Cardiac septum (tissue), 1 donor: Measurements from ENCODE around the gene ONECUT1. TPM values are rescaled to one million over a fixed set of nuclear protein-coding genes. Genes with fewer than 3 reads are reported as not detected.

ENCODE experiments used
- DNase-seq: peaks from one replicate; pipeline ENCODE4 v3.0.0-alpha.2; 2020; ENCODE audit warnings: low spot score
- intact Hi-C: fragments of 100-400 bp; cut with DNase I; formaldehyde crosslinking; loops from one replicate; pipeline ENCODE4 v1.14.0; 2022
- total RNA-seq: library from RNA; stranded (reverse); fragmentation: NEBNext Ultra II Directional; extraction: Animal tissue kit (Norgen Biotek cat#: 25700); gene quantifications from one replicate; pipeline ENCODE4 v1.2.1, GENCODE V29; 2021
- donor health status: DM: no; HTN: no; CAD: no.

The ONECUT1 gene
- total RNA-seq, 1 donor from 2014 or later, result not detected

- DNase-seq, result no peak
- intact Hi-C loops, result loop anchor here (5.0 to 10.0 kb wide), 2 partner anchors 410 to 932 kb away; no protein-coding TSS in a partner anchor
Observed at GRCh38 chr15:52784799-52785671, 5.1 kb downstream of the ONECUT1 start.

- no peak for DNase-seq
- intact Hi-C loops, result loop anchor here (5.0 to 10.0 kb wide), 2 partner anchors 411 to 933 kb away; no protein-coding TSS in a partner anchor
Observed at GRCh38 chr15:52783929-52784798, 6.0 kb downstream of the ONECUT1 start.

- DNase-seq, result no peak
- intact Hi-C loops, result loop anchor here (5.0 to 10.0 kb wide), 2 partner anchors 411 to 934 kb away; no protein-coding TSS in a partner anchor
Observed at GRCh38 chr15:52783191-52783829, 6.8 kb downstream of the ONECUT1 start.

- intact Hi-C loops, result loop anchor here (5.0 to 10.0 kb wide), 2 partner anchors 412 to 935 kb away; no protein-coding TSS in a partner anchor
Observed at GRCh38 chr15:52782514-52782913, 7.6 kb downstream of the ONECUT1 start.

GRCh38 chr15:52780172-52780980 lies 9.8 kb downstream of the ONECUT1 start:
- DNase-seq, result no peak
- intact Hi-C loops, result loop anchor here (5.0 to 10.0 kb wide), 2 partner anchors 414 to 937 kb away; no protein-coding TSS in a partner anchor

More at GRCh38 chr15:52782514-52782913, 7.6 kb downstream of the ONECUT1 start:
- no peak for DNase-seq

- no peak for DNase-seq
- intact Hi-C loops, result no loop called here
Observed at GRCh38 chr15:52778457-52778856, 11.7 kb downstream of the ONECUT1 start.

- intact Hi-C loops, result no loop called here
- DNase-seq, result no peak
Observed at GRCh38 chr15:52772766-52773165, 17.4 kb downstream of the ONECUT1 start.

- intact Hi-C loops, result no loop called here
- no peak for DNase-seq
Observed at GRCh38 chr15:52765785-52766184, 24.4 kb downstream of the ONECUT1 start.

GRCh38 chr15:52764731-52765130 lies 25.4 kb downstream of the ONECUT1 start:
- intact Hi-C loops, result no loop called here
- no peak for DNase-seq

GRCh38 chr15:52762621-52763020 lies 27.5 kb downstream of the ONECUT1 start:
- intact Hi-C loops, result no loop called here
- no peak for DNase-seq

- DNase-seq, result no peak
- intact Hi-C loops, result no loop called here
Observed at GRCh38 chr15:52760562-52760961, 29.6 kb downstream of the ONECUT1 start.

GRCh38 chr15:52759969-52760368 lies 30.2 kb downstream of the ONECUT1 start:
- no peak for DNase-seq
- intact Hi-C loops, result no loop called here

GRCh38 chr15:52757496-52757895 lies 32.6 kb downstream of the ONECUT1 start:
- no peak for DNase-seq
- intact Hi-C loops, result no loop called here

- no peak for DNase-seq
- intact Hi-C loops, result no loop called here
Observed at GRCh38 chr15:52751522-52751921, 38.6 kb downstream of the ONECUT1 start.

- intact Hi-C loops, result no loop called here
- DNase-seq, result no peak
Observed at GRCh38 chr15:52749258-52749657, 40.9 kb downstream of the ONECUT1 start.

- DNase-seq, result no peak
- intact Hi-C loops, result no loop called here
Observed at GRCh38 chr15:52746162-52746757, 43.9 kb downstream of the ONECUT1 start.

GRCh38 chr15:52745326-52746161 lies 44.6 kb downstream of the ONECUT1 start:
- no peak for DNase-seq
- intact Hi-C loops, result no loop called here
